ENCODE data around the gene MAP3K5. TPM values are rescaled to one million over a fixed set of nuclear protein-coding genes. Genes with fewer than 3 reads are reported as not detected.
A peak's percentile ranks its signal among the peaks of the same experiment; 100 is the strongest.
"Not testable (repeated sequence)": the region's sequence is repeated elsewhere in the genome, so short reads cannot be mapped to it uniquely, and the experiment has no call there.

Gene MAP3K5
- total RNA-seq, 1 donor from 2014 or later, result 34.7 TPM

- DNase-seq (ENCODE audit: missing footprints), result no peak
- ATAC-seq, result no peak
- intact Hi-C loops (cut with DNase I), result no loop called here
Observed at GRCh38 chr6:136736281-136736960, 55.9 kb downstream of the MAP3K5 start.

DNA sequence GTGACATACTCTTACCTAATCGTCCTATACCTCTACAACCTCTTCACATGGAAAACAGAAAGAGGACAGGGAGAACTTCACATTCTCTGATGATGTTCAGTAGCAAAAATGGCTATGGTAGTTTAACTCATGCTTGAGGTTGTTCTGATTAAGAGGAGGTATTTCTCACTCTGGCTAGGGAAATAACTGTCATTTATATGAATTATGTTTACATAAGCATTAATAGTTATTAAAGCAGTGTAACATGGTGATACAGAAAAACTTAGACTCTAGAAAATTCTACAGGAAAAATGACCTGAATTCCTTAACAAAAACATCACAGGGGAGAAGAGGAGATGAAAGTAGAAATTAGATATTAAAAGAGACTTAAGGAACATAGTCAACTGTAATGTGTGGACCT is 57.3 kb downstream of the MAP3K5 start:
- ATAC-seq (no peak), DNase-seq (ENCODE audit: missing footprints) (no peak)
- intact Hi-C loops (cut with DNase I), result no loop called here

- no peak for ATAC-seq
- DNase-seq (ENCODE audit: missing footprints), result no peak
- intact Hi-C loops (cut with DNase I), result no loop called here
Observed at GRCh38 chr6:136732889-136733288, 59.4 kb downstream of the MAP3K5 start.

DNA sequence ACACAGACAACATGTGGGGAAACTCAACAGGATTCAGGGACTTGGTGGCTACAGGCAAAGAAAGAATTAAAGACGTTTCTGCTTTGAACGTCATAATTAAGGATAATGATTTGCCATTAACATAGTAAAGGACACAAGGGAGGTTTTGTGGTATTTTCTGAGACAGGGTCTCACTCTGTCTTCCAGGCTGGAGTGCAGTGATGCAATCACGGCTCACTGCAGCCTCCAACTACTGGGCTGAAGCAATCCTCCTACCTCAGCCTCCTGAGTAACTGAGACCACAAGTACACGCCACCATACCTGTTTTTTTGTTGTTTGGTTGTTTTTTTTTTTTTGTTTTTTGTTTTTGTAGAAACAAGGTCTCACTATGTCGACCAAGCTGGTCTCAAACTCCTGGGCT is 62.4 kb downstream of the MAP3K5 start:
- intact Hi-C loops (cut with DNase I), result no loop called here
- ATAC-seq, result no peak
- no peak for DNase-seq (ENCODE audit: missing footprints)

DNA sequence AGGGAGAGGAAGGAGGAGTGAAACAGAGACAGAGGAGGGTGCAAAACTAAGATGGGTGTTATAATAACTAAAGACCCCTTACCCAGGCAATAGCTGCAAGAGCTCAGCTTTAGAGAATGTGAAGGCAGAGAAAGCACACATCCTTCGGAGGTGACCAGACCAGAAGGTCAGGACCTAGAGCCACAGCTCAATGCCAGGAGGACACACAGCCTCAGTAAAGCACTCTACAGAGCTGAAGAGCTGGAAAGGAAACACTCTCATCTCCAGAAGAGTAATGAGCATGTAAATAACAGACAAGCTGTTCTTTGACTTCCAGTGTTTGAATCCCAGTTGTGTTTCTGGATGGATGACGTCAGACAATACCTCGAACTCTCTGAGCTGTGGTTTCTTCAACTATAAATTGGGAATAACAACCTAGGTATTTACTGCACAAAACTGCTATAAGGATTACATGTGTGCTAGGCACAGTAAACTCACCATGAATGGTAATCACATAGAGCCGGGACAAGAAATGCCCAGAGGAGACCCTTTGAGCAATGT is 63.2 kb downstream of the MAP3K5 start:
- ATAC-seq (no peak), DNase-seq (ENCODE audit: missing footprints) (no peak)
- intact Hi-C loops (cut with DNase I), result no loop called here

- DNase-seq (ENCODE audit: missing footprints) (no peak), ATAC-seq (no peak)
- intact Hi-C loops (cut with DNase I), result no loop called here
Observed at GRCh38 chr6:136728033-136728939, 64.0 kb downstream of the MAP3K5 start.

DNA sequence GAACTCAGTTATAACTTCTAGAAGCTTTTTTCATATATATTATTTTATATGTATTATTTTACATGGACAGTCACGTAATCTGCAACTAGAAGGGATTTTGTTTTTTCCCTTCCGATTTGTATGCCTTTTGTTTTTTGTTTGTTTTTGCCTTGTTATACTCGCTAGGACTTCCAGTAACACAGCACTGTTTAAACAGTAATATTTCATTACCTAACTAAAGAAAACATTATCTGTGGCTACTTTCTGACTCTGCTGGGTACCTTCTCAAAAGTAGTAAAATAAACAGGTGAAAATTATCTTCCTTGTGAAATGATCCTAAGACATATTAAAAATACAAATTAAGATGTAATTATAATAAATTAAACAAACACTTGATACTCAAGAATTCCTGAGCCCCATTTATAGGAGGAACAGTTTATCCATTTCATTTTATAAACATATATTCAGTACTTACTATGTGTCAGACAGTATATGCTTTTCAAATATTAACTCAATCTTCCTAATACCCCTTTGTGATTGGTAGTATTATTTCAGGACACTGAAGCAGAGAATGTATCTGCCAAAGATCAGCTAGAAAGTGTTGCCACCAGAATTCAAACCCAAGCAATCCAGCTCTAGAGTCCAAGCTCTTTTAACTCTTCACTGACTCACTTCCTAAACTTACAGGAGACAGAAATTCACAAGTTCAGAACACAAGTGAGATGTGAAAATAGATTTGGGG is 65.3 kb downstream of the MAP3K5 start:
- no peak for ATAC-seq
- DNase-seq (ENCODE audit: missing footprints), result no peak
- intact Hi-C loops (cut with DNase I), result no loop called here

GRCh38 chr6:136725124-136725523 is 67.2 kb downstream of the MAP3K5 start:
- DNase-seq (ENCODE audit: missing footprints), result no peak
- no peak for ATAC-seq
- intact Hi-C loops (cut with DNase I), result no loop called here

DNA sequence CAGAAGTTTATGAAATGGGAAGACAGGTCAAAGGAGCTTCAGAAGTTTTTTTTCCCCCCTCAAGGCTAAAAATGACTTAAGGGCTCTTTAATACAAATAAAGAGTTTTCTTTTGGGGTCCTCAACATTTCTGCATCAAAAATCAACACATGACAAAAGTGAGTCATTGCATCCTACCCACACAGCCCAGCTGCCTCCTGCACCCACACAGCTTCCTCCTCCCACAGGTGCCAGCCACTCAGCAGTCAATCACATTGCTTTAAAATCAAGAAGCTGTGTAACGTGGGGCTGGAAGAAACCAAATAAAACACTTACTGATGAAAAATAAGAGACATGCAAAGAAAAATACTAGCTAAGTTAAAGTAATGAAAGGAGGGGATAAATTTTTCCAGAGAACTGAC is 68.5 kb downstream of the MAP3K5 start:
- intact Hi-C loops (cut with DNase I), result no loop called here
- no peak for ATAC-seq

GRCh38 chr6:136721467-136721866 is 70.8 kb downstream of the MAP3K5 start:
- DNase-seq (ENCODE audit: missing footprints) (no peak), ATAC-seq (no peak)
- intact Hi-C loops (cut with DNase I), result no loop called here

More for the DNA sequence above, 68.5 kb downstream of the MAP3K5 start:
- DNase-seq (ENCODE audit: missing footprints), result no peak

- no peak for DNase-seq (ENCODE audit: missing footprints)
- ATAC-seq, result no peak
- intact Hi-C loops (cut with DNase I), result no loop called here
Observed at GRCh38 chr6:136720045-136720770, 72.1 kb downstream of the MAP3K5 start.

- intact Hi-C loops (cut with DNase I), result no loop called here
- DNase-seq (ENCODE audit: missing footprints), result no peak
- ATAC-seq, result no peak
Observed at GRCh38 chr6:136719280-136720044, 72.8 kb downstream of the MAP3K5 start.

- intact Hi-C loops (cut with DNase I), result no loop called here
- no peak for DNase-seq (ENCODE audit: missing footprints)
- ATAC-seq, result no peak
Observed at GRCh38 chr6:136718476-136718875, 73.8 kb downstream of the MAP3K5 start.

GRCh38 chr6:136717716-136717990 is 74.6 kb downstream of the MAP3K5 start:
- DNase-seq (ENCODE audit: missing footprints) (no peak), ATAC-seq (peak; percentile 76)
- intact Hi-C loops (cut with DNase I), result loop anchor here (2.0 kb wide), 1 partner anchor 75 kb away; the partner anchor contains the start of gene MAP3K5

DNA sequence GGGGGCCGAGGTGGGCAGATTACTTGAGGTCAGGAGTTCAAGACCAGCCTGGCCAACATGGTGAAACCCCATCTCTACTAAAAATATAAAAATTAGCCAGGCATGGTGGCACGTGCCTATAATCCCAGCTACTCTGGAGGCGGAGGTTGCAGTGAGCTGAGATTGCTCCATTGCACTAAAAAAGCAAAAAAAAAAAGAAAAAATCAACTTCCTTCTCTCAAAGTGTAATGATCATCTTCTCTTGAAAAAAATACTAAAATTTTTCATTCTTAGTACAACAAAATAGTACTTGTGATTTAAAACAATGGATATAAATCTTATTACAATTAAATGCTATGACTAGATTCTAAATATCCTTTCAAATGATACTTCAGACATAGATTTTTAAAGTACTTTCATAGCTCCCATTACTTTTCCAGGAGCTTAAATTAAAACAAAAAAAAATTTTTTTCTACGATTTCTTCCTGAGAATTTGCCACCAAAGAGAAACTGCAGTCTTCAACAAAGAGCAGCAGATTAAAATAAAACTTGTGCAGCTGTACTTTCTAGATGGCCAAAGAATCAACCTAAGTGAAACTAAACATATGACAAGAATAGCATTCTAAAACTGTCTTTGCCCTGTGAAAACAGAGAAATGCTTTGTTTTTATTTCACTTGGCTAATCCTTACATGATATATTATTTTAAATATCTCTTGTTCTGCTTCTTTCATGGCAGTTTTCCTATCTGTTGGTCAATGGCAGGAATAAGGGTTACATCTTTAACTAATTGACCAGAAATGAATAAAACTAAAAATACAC is 75.2 kb downstream of the MAP3K5 start:
- no peak for DNase-seq (ENCODE audit: missing footprints)
- intact Hi-C loops (cut with DNase I), result loop anchor here (2.0 kb wide), 1 partner anchor 76 kb away; the partner anchor contains the start of gene MAP3K5
- no peak for ATAC-seq

DNA sequence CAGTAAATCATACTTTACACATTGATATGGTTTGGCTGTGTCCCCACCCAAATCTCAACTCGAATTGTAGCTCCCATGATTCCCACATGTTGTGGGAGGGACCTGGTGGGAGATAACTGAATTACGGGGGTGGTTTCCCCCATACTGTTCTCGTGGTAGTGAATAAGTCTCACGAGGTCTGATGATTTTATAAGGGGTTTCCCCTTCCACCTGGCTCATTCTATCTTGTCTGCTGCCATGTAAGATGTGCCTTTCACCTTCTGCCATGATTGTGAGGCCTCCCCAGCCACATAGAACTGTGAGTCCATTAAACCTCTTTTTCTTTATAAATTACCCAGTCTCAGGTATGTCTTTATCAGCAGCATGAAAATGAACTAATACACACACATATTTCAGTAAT is 79.6 kb downstream of the MAP3K5 start:
- DNase-seq (ENCODE audit: missing footprints); ATAC-seq; intact Hi-C loops (cut with DNase I): not testable (repeated sequence)

GRCh38 chr6:136711644-136712043 is 80.6 kb downstream of the MAP3K5 start:
- intact Hi-C loops (cut with DNase I), result no loop called here
- DNase-seq (ENCODE audit: missing footprints) (no peak), ATAC-seq (peak; percentile 51)

Data from Right ventricle myocardium inferior (tissue), 1 donor.